Measurements from ENCODE around the gene SMAP1. TPM values are rescaled to one million over a fixed set of nuclear protein-coding genes. Genes with fewer than 3 reads are reported as not detected.

Gene SMAP1
- total RNA-seq, 1 experiment from 2014 or later, result 3.5 TPM

GRCh38 chr6:70879496-70879895, 211.8 kb downstream of the SMAP1 start:
- no peak for TF ChIP-seq SIN3A (IDR thresholded peaks at IDR 0.05; ENCODE audit: low read depth)
- TF ChIP-seq YY1 (IDR thresholded peaks at IDR 0.05; ENCODE audit: extremely low read depth, insufficient replicate concordance, low read depth, low read length), result no peak
- no peak for TF ChIP-seq ATF3 (IDR thresholded peaks at IDR 0.05)
- no peak for TF ChIP-seq FOSL1 (IDR thresholded peaks at IDR 0.05; ENCODE audit: low read depth)
- no peak overlapping the region for H3K27ac ChIP-seq (ENCODE audit: low read depth, low read length)
- H3K79me2 ChIP-seq (ENCODE audit: insufficient read depth, low read length), result no peaks in the 10 kb centered on the region
- no peaks in the 10 kb centered on the region for H3K9me2 ChIP-seq (ENCODE audit: insufficient read depth)
- no peaks in the 10 kb centered on the region for H3K36me3 ChIP-seq (ENCODE audit: control insufficient read depth in 1 of 2, insufficient read depth in 2 of 2, low read length in 2 of 2)
- ATAC-seq (no peak), DNase-seq (ENCODE audit: low read depth, low spot score) (no peak)
- no peaks in the 10 kb centered on the region for H3K4me1 ChIP-seq (ENCODE audit: control insufficient read depth in 1 of 2, insufficient read depth in 2 of 2, low read length in 2 of 2)
- no peaks in the 10 kb centered on the region for H4K20me1 ChIP-seq (ENCODE audit: insufficient read depth)
- intact Hi-C loops (cut with micrococcal nuclease), result no loop called here
- no peaks in the 10 kb centered on the region for H3K27me3 ChIP-seq (ENCODE audit: insufficient read depth, low read length)
- ChIA-PET POLR2A (no interaction called here), CTCF (interaction anchor here (1.4 kb wide), 1 partner anchor 359 kb away, joined by 3 read pairs; no protein-coding TSS in a partner anchor), RAD21 (ENCODE audit: low non-redundant PET in 1 of 2, low total read pairs in 2 of 2, uncharacterized antibody in 2 of 2, unreplicated experiment in 2 of 2) (no interaction called here)
- no peak overlapping the region for H3K4me2 ChIP-seq (ENCODE audit: low read length)
- no peaks in the 10 kb centered on the region for H3K9me3 ChIP-seq (ENCODE audit: control insufficient read depth in 1 of 2, insufficient read depth in 1 of 2, low read depth in 1 of 2, low read length in 2 of 2)
- no peak overlapping the region for H3K4me3 ChIP-seq (replicated peaks in 1 of 2; ENCODE audit: low read depth in 1 of 2, low read length in 2 of 2)
- BruUV-seq (replicated peaks), result no TSS peak
- H3K9ac ChIP-seq (ENCODE audit: low read length), result no peak overlapping the region
- no peak overlapping the region for H2AFZ ChIP-seq (ENCODE audit: low read depth, low read length, poor library complexity, severe bottlenecking)

- H2AFZ ChIP-seq (ENCODE audit: low read depth, low read length, poor library complexity, severe bottlenecking), result peak overlapping the region; percentile 89
- BruUV-seq (replicated peaks), result no TSS peak
- no peaks in the 10 kb centered on the region for H3K27me3 ChIP-seq (ENCODE audit: insufficient read depth, low read length)
- no peak for TF ChIP-seq YY1 (IDR thresholded peaks at IDR 0.05; ENCODE audit: extremely low read depth, insufficient replicate concordance, low read depth, low read length)
- TF ChIP-seq EZH2phosphoT487 (IDR thresholded peaks at IDR 0.05; ENCODE audit: borderline replicate concordance), result no peak
- TF ChIP-seq JUND (IDR thresholded peaks at IDR 0.05), result no peak
- TF ChIP-seq ELF1 (IDR thresholded peaks at IDR 0.05; ENCODE audit: borderline replicate concordance, low read depth), result no peak
- no peak for TF ChIP-seq POLR2A (IDR thresholded peaks at IDR 0.05; ENCODE audit: borderline replicate concordance, extremely low read depth, insufficient read depth, insufficient read length)
- no peak for TF ChIP-seq SRF (IDR thresholded peaks at IDR 0.05; ENCODE audit: low read depth)
- peak; percentile 80 to 90 (median 90) for TF ChIP-seq CTCF (IDR thresholded peaks at IDR 0.05 in 2 of 3, conservative IDR thresholded peaks at IDR 0.05 in 1 of 3; ENCODE audit: borderline replicate concordance in 1 of 3, insufficient read depth in 1 of 3, low read depth in 2 of 3, low read length in 2 of 3)
- TF ChIP-seq MAX (IDR thresholded peaks at IDR 0.05), result no peak
- TF ChIP-seq EZH2 (IDR thresholded peaks at IDR 0.05), result no peak
- no peak for TF ChIP-seq EGR1 (IDR thresholded peaks at IDR 0.05; ENCODE audit: low read depth)
- no peak for TF ChIP-seq ATF3 (IDR thresholded peaks at IDR 0.05)
- TF ChIP-seq RAD21 (IDR thresholded peaks at IDR 0.05; ENCODE audit: low read depth), result peak; percentile 86
- no peak for TF ChIP-seq FOSL1 (IDR thresholded peaks at IDR 0.05; ENCODE audit: low read depth)
- no peak for TF ChIP-seq SIN3A (IDR thresholded peaks at IDR 0.05; ENCODE audit: low read depth)
- no peak for TF ChIP-seq ZFX (IDR thresholded peaks at IDR 0.05)
- no peaks in the 10 kb centered on the region for H3K9me3 ChIP-seq (ENCODE audit: control insufficient read depth in 1 of 2, insufficient read depth in 1 of 2, low read depth in 1 of 2, low read length in 2 of 2)
- no peak overlapping the region for H3K4me2 ChIP-seq (ENCODE audit: low read length)
- H3K9ac ChIP-seq (ENCODE audit: low read length), result no peak overlapping the region
- no peak overlapping the region for H3K4me3 ChIP-seq (replicated peaks in 1 of 2; ENCODE audit: low read depth in 1 of 2, low read length in 2 of 2)
- DNase-seq (ENCODE audit: low read depth, low spot score), result peak; percentile 32
- RAD21 ChIA-PET (ENCODE audit: low non-redundant PET in 1 of 2, low total read pairs in 2 of 2, uncharacterized antibody in 2 of 2, unreplicated experiment in 2 of 2), result interaction anchor here (0.8 to 1.4 kb wide), 4 partner anchors 177 to 663 kb away, joined by 3 to 7 read pairs (median 3); no protein-coding TSS in a partner anchor
- no peaks in the 10 kb centered on the region for H4K20me1 ChIP-seq (ENCODE audit: insufficient read depth)
- no peaks in the 10 kb centered on the region for H3K36me3 ChIP-seq (ENCODE audit: control insufficient read depth in 1 of 2, insufficient read depth in 2 of 2, low read length in 2 of 2)
- CTCF ChIA-PET, result interaction anchor here (0.7 to 2.2 kb wide), 14 partner anchors 9 to 663 kb away, joined by 3 to 27 read pairs (median 6); no protein-coding TSS in a partner anchor
- H3K4me1 ChIP-seq (ENCODE audit: control insufficient read depth in 1 of 2, insufficient read depth in 2 of 2, low read length in 2 of 2), result no peaks in the 10 kb centered on the region
- ATAC-seq, result peak; percentile 98
- POLR2A ChIA-PET, result no interaction called here
- H3K79me2 ChIP-seq (ENCODE audit: insufficient read depth, low read length), result no peaks in the 10 kb centered on the region
- intact Hi-C loops (cut with micrococcal nuclease), result loop anchor here (1.0 to 2.0 kb wide), 4 partner anchors 178 to 664 kb away; no protein-coding TSS in a partner anchor
- no peaks in the 10 kb centered on the region for H3K9me2 ChIP-seq (ENCODE audit: insufficient read depth)
- H3K27ac ChIP-seq (ENCODE audit: low read depth, low read length), result no peak overlapping the region
These were observed 216.6 kb downstream of the SMAP1 start for GRCh38 chr6:70884074-70884983.
